H1 (cell line): ENCODE results near the gene LDLRAD4. TPM values are rescaled to one million over a fixed set of nuclear protein-coding genes. Genes with fewer than 3 reads are reported as not detected.

Experiments
- EP300 ChIP-seq, 2 experiments: IDR thresholded peaks; 1 replicate in 1 of 2; 2 replicates in 1 of 2; pipeline ENCODE4 v1.6.1; 2011 to 2012; ENCODE audit warnings: low read depth in 2 of 2, low read length in 2 of 2, mild to moderate bottlenecking in 2 of 2, borderline replicate concordance in 1 of 2, inconsistent platforms in 1 of 2, moderate library complexity in 1 of 2
- RFX5 ChIP-seq: IDR thresholded peaks from 2 replicates; pipeline ENCODE4 v1.6.1; 2011; ENCODE audit warnings: low read depth, low read length, improper control_type of control experiment, borderline replicate concordance
- polyA plus RNA-seq, 7 experiments: library from polyadenylated mRNA; depleted of rRNA in 3 of 7; stranded (reverse) in 5 of 7; unstranded in 2 of 7; fragments of >200 nt in 5 of 7; fragments of 200-250 nt in 2 of 7; gene quantifications; 1 replicate in 5 of 7; 2 replicates in 1 of 7; 4 replicates in 1 of 7; pipeline versions ENCODE4 v1.2.1 to v1.2.3, GENCODE V29; 2011 to 2013; ENCODE audit warnings: missing spikeins in 2 of 7, mixed read lengths in 2 of 7
- total RNA-seq: library from RNA; stranded (reverse); fragmentation: NEBNext Ultra II Directional; extraction: Animal tissue kit (Norgen Biotek cat#: 25700); gene quantifications from 2 replicates; pipeline ENCODE4 v1.2.1, GENCODE V29; 2021
- TF ChIP-seq, protein P1 (sequence below): fragments of 300-600 bp; sonication (generic); IDR thresholded peaks from 2 replicates; pipeline ENCODE4 v1.7.1; 2012; ENCODE audit warnings: low read length, moderate library complexity, mild to moderate bottlenecking, inconsistent platforms; ENCODE audit not compliant: insufficient replicate concordance

LDLRAD4 gene
- total and polyA plus RNA-seq, 2 of the 8 experiments (the other 6 are each of a cell fraction or from before 2014, with no cell fraction given), result 0.77 to 1.4 TPM

DNA sequence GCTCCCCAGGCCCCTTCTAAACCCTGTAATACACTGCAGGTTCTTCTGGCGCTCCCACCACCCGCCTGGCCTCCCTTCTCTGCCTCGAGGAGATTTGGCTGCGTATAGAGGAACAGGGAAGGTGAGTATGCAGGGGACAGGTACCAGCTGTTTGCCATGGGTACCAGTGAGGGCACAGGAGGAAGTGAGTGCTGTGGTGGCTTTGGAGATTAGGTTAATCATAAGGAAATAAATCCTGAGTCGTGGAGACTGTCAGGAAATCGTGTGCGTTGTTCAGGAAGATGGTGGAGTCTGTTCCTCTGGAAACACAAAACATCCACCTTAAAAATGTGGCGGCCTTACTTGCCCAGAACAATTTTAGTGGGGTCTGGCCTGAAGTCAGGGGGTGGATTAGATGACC, 277.4 kb downstream of the LDLRAD4 start (continued):
- TF ChIP-seq, protein P1, sequence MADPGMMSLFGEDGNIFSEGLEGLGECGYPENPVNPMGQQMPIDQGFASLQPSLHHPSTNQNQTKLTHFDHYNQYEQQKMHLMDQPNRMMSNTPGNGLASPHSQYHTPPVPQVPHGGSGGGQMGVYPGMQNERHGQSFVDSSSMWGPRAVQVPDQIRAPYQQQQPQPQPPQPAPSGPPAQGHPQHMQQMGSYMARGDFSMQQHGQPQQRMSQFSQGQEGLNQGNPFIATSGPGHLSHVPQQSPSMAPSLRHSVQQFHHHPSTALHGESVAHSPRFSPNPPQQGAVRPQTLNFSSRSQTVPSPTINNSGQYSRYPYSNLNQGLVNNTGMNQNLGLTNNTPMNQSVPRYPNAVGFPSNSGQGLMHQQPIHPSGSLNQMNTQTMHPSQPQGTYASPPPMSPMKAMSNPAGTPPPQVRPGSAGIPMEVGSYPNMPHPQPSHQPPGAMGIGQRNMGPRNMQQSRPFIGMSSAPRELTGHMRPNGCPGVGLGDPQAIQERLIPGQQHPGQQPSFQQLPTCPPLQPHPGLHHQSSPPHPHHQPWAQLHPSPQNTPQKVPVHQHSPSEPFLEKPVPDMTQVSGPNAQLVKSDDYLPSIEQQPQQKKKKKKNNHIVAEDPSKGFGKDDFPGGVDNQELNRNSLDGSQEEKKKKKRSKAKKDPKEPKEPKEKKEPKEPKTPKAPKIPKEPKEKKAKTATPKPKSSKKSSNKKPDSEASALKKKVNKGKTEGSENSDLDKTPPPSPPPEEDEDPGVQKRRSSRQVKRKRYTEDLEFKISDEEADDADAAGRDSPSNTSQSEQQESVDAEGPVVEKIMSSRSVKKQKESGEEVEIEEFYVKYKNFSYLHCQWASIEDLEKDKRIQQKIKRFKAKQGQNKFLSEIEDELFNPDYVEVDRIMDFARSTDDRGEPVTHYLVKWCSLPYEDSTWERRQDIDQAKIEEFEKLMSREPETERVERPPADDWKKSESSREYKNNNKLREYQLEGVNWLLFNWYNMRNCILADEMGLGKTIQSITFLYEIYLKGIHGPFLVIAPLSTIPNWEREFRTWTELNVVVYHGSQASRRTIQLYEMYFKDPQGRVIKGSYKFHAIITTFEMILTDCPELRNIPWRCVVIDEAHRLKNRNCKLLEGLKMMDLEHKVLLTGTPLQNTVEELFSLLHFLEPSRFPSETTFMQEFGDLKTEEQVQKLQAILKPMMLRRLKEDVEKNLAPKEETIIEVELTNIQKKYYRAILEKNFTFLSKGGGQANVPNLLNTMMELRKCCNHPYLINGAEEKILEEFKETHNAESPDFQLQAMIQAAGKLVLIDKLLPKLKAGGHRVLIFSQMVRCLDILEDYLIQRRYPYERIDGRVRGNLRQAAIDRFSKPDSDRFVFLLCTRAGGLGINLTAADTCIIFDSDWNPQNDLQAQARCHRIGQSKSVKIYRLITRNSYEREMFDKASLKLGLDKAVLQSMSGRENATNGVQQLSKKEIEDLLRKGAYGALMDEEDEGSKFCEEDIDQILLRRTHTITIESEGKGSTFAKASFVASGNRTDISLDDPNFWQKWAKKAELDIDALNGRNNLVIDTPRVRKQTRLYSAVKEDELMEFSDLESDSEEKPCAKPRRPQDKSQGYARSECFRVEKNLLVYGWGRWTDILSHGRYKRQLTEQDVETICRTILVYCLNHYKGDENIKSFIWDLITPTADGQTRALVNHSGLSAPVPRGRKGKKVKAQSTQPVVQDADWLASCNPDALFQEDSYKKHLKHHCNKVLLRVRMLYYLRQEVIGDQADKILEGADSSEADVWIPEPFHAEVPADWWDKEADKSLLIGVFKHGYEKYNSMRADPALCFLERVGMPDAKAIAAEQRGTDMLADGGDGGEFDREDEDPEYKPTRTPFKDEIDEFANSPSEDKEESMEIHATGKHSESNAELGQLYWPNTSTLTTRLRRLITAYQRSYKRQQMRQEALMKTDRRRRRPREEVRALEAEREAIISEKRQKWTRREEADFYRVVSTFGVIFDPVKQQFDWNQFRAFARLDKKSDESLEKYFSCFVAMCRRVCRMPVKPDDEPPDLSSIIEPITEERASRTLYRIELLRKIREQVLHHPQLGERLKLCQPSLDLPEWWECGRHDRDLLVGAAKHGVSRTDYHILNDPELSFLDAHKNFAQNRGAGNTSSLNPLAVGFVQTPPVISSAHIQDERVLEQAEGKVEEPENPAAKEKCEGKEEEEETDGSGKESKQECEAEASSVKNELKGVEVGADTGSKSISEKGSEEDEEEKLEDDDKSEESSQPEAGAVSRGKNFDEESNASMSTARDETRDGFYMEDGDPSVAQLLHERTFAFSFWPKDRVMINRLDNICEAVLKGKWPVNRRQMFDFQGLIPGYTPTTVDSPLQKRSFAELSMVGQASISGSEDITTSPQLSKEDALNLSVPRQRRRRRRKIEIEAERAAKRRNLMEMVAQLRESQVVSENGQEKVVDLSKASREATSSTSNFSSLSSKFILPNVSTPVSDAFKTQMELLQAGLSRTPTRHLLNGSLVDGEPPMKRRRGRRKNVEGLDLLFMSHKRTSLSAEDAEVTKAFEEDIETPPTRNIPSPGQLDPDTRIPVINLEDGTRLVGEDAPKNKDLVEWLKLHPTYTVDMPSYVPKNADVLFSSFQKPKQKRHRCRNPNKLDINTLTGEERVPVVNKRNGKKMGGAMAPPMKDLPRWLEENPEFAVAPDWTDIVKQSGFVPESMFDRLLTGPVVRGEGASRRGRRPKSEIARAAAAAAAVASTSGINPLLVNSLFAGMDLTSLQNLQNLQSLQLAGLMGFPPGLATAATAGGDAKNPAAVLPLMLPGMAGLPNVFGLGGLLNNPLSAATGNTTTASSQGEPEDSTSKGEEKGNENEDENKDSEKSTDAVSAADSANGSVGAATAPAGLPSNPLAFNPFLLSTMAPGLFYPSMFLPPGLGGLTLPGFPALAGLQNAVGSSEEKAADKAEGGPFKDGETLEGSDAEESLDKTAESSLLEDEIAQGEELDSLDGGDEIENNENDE, result no peak
- TF ChIP-seq EP300 (IDR thresholded peaks at IDR 0.05; ENCODE audit: borderline replicate concordance in 1 of 2, low read depth in 2 of 2, low read length in 2 of 2) (no peak), RFX5 (no peak)
